GM10266 (cell line): ENCODE results near the gene USP46.

ENCODE experiments used
- DNase-seq: peaks from one replicate; pipeline ENCODE4 v3.0.0; 2012; ENCODE audit errors: extremely low spot score
- TF ChIP-seq, protein P1 (sequence below): IDR thresholded peaks from 2 replicates; pipeline ENCODE4 v1.5.1; 2012; ENCODE audit warnings: mild to moderate bottlenecking, low read depth; ENCODE audit not compliant: control insufficient read depth, insufficient read depth; ENCODE audit errors: missing control alignments

The USP46 gene

DNA sequence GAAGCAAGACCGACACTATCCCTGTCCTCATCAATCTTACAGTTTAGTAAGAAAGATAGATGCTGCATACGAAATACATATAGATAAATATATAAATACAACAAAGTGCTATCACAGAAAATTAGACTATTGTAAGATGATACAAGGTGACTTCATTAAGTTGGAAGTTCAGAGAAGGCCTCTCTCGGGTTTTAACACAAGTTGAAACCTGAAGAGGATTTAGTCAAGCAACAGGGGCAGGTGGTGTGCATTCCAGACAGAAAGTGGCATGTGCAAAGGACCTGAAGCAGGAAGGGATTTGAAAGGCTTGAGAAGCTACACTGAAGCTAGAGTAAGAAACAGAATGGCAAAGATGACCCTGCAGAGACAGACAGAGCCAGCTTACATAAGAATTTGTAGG, 36.5 kb downstream of the USP46 start:
- TF ChIP-seq, protein P1, sequence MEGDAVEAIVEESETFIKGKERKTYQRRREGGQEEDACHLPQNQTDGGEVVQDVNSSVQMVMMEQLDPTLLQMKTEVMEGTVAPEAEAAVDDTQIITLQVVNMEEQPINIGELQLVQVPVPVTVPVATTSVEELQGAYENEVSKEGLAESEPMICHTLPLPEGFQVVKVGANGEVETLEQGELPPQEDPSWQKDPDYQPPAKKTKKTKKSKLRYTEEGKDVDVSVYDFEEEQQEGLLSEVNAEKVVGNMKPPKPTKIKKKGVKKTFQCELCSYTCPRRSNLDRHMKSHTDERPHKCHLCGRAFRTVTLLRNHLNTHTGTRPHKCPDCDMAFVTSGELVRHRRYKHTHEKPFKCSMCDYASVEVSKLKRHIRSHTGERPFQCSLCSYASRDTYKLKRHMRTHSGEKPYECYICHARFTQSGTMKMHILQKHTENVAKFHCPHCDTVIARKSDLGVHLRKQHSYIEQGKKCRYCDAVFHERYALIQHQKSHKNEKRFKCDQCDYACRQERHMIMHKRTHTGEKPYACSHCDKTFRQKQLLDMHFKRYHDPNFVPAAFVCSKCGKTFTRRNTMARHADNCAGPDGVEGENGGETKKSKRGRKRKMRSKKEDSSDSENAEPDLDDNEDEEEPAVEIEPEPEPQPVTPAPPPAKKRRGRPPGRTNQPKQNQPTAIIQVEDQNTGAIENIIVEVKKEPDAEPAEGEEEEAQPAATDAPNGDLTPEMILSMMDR: no peak
- DNase-seq: no peak

DNA sequence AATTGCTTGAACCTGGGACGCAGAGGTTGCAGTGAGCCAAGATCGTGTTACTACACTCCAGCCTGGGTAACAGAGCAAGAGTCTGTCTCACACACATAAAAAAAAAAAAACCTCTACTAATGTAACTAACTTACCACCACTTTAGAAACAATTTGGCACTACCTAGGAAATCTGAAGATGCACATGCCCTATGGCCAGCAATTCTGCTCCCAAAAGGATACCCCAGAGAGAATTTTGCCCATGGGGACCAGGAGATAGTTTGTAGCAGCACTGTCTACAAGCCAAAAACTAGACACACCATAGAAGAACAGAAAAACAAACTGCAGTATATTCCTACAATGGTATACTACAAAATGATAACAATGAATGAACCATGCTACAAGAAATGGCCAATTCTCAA, 37.5 kb downstream of the USP46 start:
- DNase-seq: no peak
- TF ChIP-seq, protein P1: no peak

DNA sequence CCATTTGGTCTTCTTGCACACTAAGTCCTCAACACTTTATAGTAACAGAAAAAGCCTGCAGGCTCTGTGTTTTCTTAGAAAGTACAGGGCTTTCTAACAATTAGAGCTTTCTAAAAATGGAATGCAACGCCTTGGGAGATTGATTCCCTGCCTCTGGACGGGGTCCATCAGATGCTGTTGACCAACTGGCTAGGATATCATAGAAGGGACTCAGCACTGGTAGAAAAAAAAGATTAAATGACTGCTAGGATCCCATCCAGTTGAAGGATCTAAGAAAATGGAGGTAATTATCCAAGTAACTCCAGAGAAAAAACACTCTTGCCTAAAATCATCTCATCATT, 39.5 kb downstream of the USP46 start:
- TF ChIP-seq, protein P1: no peak
- no peak for DNase-seq

DNA sequence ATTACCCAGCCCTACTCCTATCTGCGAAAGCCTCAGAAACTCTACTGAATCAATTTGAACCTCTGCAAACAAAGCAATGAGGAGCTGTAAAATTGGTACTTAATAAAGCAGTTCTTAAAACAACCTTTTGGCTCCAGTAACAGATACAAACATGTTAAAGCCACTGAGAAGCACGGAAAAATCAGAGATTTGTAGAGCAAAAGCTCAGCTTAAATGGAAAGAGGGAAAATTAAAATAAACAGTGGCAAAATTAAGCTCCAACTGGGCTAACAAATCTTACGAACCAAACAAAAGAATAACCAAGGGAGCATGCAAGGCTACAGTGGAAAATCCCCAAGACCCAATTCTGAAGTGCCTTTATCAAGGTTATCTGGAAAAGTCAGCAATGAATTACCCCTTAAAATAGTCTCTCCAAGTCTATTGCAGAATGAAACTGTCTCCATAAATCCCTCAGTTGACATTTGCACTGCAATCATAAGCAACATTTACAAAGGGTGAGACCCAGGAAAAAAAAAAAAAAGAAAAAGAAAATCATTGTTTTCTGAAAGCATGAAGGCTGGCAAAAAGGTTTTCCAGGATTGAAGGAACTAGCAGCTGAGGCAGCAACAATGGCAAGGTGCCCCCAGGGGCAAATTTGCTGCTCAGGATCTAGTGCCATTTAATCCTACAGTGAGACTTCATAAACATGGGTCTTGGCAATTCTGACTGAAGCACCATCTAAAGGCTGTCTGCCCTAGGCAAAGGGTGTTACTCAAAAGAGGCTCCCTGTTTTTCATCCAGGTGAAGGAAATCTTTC, 40.1 kb downstream of the USP46 start:
- TF ChIP-seq, protein P1: no peak
- no peak for DNase-seq

DNA sequence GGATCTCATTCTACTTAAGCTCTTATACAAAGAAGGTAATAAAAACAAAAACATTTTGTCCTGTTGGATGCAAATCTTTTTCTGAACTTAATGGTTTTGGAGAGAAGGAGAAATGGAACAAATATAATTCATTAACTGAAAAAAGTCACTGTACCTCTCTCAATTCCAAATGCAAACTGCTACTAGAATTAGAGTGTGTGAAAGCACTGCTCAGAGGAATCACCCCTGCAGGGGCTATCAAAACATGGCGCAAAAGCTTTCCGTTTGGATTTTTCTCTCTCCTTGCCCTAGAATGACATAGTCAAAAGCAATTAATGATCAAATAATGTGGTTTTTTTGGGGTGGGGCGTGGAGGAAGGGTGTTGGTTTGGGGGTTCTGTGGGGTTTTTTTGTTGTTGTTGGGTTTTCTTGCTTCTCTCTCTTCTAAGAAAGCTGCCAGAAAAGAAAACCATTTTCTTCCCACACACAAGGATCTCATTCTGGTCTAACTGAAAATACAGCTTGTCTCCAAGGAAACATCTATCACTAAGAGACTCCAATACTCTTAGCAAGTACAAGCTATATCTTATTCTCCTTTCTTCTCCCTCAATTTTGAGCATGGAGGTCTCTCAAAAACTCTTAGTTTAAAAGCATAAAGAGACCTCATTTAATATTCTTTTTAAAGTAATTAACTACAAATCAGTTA, 41.6 kb downstream of the USP46 start:
- peak; percentile 24 for DNase-seq
- TF ChIP-seq, protein P1: no peak

DNA sequence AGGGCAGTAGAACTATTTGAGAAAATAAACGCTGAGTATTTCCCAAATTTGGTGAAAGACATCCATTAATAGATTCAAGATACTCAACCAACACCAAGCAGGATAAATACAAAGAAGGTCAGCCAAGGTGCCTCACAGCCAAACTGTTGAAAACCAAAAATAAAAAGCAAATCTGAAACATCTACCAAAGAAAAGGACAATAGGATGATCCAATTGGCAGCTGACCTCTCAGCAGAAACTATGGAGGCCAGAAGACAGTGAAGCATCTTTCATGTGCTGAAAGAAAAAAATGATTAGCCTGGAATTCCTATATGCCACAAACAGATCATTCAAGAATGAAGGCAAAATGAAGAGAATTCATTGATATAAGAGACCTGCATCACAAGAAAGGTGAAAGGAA, 44.9 kb downstream of the USP46 start:
- DNase-seq: no peak
- TF ChIP-seq, protein P1: no peak

DNA sequence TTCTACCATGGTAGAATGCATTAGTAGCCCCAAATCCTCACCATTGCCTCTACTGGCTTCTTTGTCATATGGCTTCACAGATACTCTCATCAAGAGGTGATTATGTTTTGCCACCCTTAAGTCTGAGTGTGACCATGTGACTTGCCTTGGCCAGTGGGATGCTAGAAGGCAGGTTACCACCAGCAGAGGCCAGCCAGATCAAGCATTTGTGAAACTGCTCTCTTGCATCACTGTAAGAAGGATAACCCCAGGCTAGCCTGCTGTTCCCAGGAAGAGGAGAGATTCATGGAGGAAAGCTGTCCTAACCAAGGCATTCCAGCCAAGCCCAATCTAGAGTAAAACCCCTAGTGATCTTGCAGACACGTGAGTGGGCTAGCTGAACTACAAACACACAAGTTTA, 46.8 kb downstream of the USP46 start:
- no peak for DNase-seq
- TF ChIP-seq, protein P1: no peak
